Measurements from ENCODE around the gene KCNMA1. TPM values are rescaled to one million over a fixed set of nuclear protein-coding genes. Genes with fewer than 3 reads are reported as not detected.

The KCNMA1 gene
- total RNA-seq, 4 donors from 2014 or later, result 10.1 to 32.6 (median 20.1) TPM

- DNase-seq (ENCODE audit: low spot score) (no peak), ATAC-seq (ENCODE audit: low FRiP score) (no peak)
- TF ChIP-seq CTCF (IDR thresholded peaks at IDR 0.05), result no peak
These were observed 526.9 kb downstream of the KCNMA1 start for GRCh38 chr10:77110757-77111156.

GRCh38 chr10:77109351-77109994 lies 528.1 kb downstream of the KCNMA1 start:
- no peak for DNase-seq (ENCODE audit: low spot score)
- ATAC-seq (ENCODE audit: low FRiP score), result no peak
- TF ChIP-seq CTCF (IDR thresholded peaks at IDR 0.05), result no peak

- no peak for DNase-seq (ENCODE audit: low spot score)
- no peak for TF ChIP-seq CTCF (IDR thresholded peaks at IDR 0.05)
- ATAC-seq (ENCODE audit: low FRiP score), result no peak
These were observed 530.9 kb downstream of the KCNMA1 start for GRCh38 chr10:77106676-77107075.

GRCh38 chr10:77105761-77106221 lies 531.8 kb downstream of the KCNMA1 start:
- no peak for DNase-seq (ENCODE audit: low spot score)
- TF ChIP-seq CTCF (IDR thresholded peaks at IDR 0.05), result no peak
- no peak for ATAC-seq (ENCODE audit: low FRiP score)

- TF ChIP-seq CTCF (IDR thresholded peaks at IDR 0.05), result no peak
- peak; percentile 57 for ATAC-seq (ENCODE audit: low FRiP score)
- no peak for DNase-seq (ENCODE audit: low spot score)
These were observed 533.1 kb downstream of the KCNMA1 start for GRCh38 chr10:77104459-77104980.

GRCh38 chr10:77103213-77103612 lies 534.4 kb downstream of the KCNMA1 start:
- ATAC-seq (ENCODE audit: low FRiP score) (no peak), DNase-seq (ENCODE audit: low spot score) (no peak)
- TF ChIP-seq CTCF (IDR thresholded peaks at IDR 0.05), result no peak

GRCh38 chr10:77101341-77101740 lies 536.3 kb downstream of the KCNMA1 start:
- TF ChIP-seq CTCF (IDR thresholded peaks at IDR 0.05), result no peak
- no peak for DNase-seq (ENCODE audit: low spot score)
- no peak for ATAC-seq (ENCODE audit: low FRiP score)
